Keratinocyte (primary cell): Measurements from ENCODE around the gene ZNF407. TPM values are rescaled to one million over a fixed set of nuclear protein-coding genes. Genes with fewer than 3 reads are reported as not detected.

ENCODE experiments used
- DNase-seq: peaks from one replicate; pipeline ENCODE4 v3.0.0-alpha.2; 2011; ENCODE audit warnings: low read depth, missing footprints, low spot score
- FAIRE-seq: peaks from 2 replicates; lab custom pipeline; 2011; peaks lifted over from hg19 to GRCh38; lab: Jason Lieb, UNC
- H2AFZ ChIP-seq: 2 replicates; pipeline ENCODE4 v1.6.0; 2012; ENCODE audit warnings: low read length, control low read depth, inconsistent platforms; ENCODE audit not compliant: control insufficient read depth
- H3K27ac ChIP-seq: 2 replicates; pipeline ENCODE4 v1.5.1; 2011; ENCODE audit warnings: low read length; ENCODE audit not compliant: control insufficient read depth, insufficient read depth
- H3K27me3 ChIP-seq: 3 replicates; pipeline ENCODE4 v1.6.0; 2011; ENCODE audit warnings: low read length; ENCODE audit not compliant: control insufficient read depth, insufficient read depth; ENCODE audit errors: extremely low read depth
- H3K36me3 ChIP-seq, 2 experiments: 2 replicates in 1 of 2; 3 replicates in 1 of 2; pipeline ENCODE4 v1.5.1; 2011; ENCODE audit warnings: low read length in 2 of 2, mild to moderate bottlenecking in 1 of 2; ENCODE audit not compliant: control insufficient read depth in 2 of 2, insufficient read depth in 2 of 2; ENCODE audit errors: extremely low read depth in 1 of 2
- H3K4me1 ChIP-seq: 3 replicates; pipeline ENCODE4 v1.5.1; 2011; ENCODE audit warnings: low read length; ENCODE audit not compliant: control insufficient read depth, insufficient read depth; ENCODE audit errors: extremely low read depth
- H3K4me2 ChIP-seq: 3 replicates; pipeline ENCODE4 v1.6.0; 2011; ENCODE audit warnings: low read depth, low read length; ENCODE audit not compliant: control insufficient read depth, insufficient read depth; ENCODE audit errors: extremely low read depth
- H3K4me3 ChIP-seq, 3 experiments: fragments of 200-600 bp in 1 of 3; sonication (generic) in 1 of 3; 2 replicates in 2 of 3; 3 replicates in 1 of 3; pipeline ENCODE4 v1.5.1; 2011 to 2016; ENCODE audit warnings: low read length in 3 of 3, mild to moderate bottlenecking in 3 of 3, control low read depth in 2 of 3, inconsistent platforms in 1 of 3, low read depth in 1 of 3, mixed read lengths in 1 of 3, mixed run types in 1 of 3, moderate library complexity in 1 of 3; ENCODE audit not compliant: control insufficient read depth in 2 of 3, insufficient read depth in 2 of 3; ENCODE audit errors: extremely low read depth in 1 of 3
- H3K79me2 ChIP-seq: 2 replicates; pipeline ENCODE4 v1.6.0; 2012; ENCODE audit warnings: low read length; ENCODE audit not compliant: control insufficient read depth, insufficient read depth
- H3K9ac ChIP-seq: 3 replicates; pipeline ENCODE4 v1.6.0; 2011; ENCODE audit warnings: low read length; ENCODE audit not compliant: control insufficient read depth, insufficient read depth; ENCODE audit errors: extremely low read depth
- H3K9me1 ChIP-seq: 3 replicates; pipeline ENCODE4 v1.6.0; 2011; ENCODE audit warnings: low read length; ENCODE audit not compliant: control insufficient read depth, insufficient read depth; ENCODE audit errors: extremely low read depth
- H3K9me3 ChIP-seq: 2 replicates; pipeline ENCODE4 v1.5.1; 2012; ENCODE audit warnings: low read depth, low read length; ENCODE audit not compliant: control insufficient read depth
- H4K20me1 ChIP-seq: 3 replicates; pipeline ENCODE4 v1.6.0; 2011; ENCODE audit warnings: low read length; ENCODE audit not compliant: control insufficient read depth, insufficient read depth; ENCODE audit errors: extremely low read depth
- EZH2 ChIP-seq: IDR thresholded peaks from one replicate; pipeline ENCODE4 v1.6.1; 2012; ENCODE audit warnings: inconsistent platforms, mild to moderate bottlenecking, low read length, moderate library complexity
- dilution Hi-C: fragments of 300-500 bp; cut with MboI; formaldehyde crosslinking; loops from one replicate; pipeline ENCODE4 v1.7.0; 2020; ENCODE audit warnings: low sequenced_read_pairs; ENCODE audit not compliant: extremely low pct_ligation_motif_present
- polyA plus RNA-seq, 5 experiments: library from polyadenylated mRNA; depleted of rRNA in 3 of 5; stranded (reverse) in 3 of 5; stranded (forward) in 1 of 5; unstranded in 1 of 5; fragments of >200 nt; gene quantifications; 1 replicate in 1 of 5; 2 replicates in 3 of 5; 3 replicates in 1 of 5; pipeline versions ENCODE4 v1.2.1 to v1.2.3, GENCODE V29; 2011 to 2012; ENCODE audit warnings: missing spikeins in 2 of 5, low read depth in 1 of 5, low replicate concordance in 1 of 5
- TF ChIP-seq, protein P1 (sequence below), 3 experiments: IDR thresholded peaks in 1 of 3; conservative IDR thresholded peaks in 1 of 3; optimal IDR thresholded peaks in 1 of 3; 2 replicates in 2 of 3; 3 replicates in 1 of 3; pipeline versions ENCODE3 to v1.5.1; 2011; ENCODE audit warnings: low read length in 3 of 3, mild to moderate bottlenecking in 3 of 3, moderate library complexity in 2 of 3, control low read depth in 1 of 3, inconsistent platforms in 1 of 3; ENCODE audit not compliant: insufficient read depth in 2 of 3; ENCODE audit errors: extremely low read depth in 1 of 3

ZNF407 gene
- polyA plus RNA-seq, 1 donor (not counting 4 experiments of a cell fraction or from before 2014, with no cell fraction given): 3.8 TPM

DNA sequence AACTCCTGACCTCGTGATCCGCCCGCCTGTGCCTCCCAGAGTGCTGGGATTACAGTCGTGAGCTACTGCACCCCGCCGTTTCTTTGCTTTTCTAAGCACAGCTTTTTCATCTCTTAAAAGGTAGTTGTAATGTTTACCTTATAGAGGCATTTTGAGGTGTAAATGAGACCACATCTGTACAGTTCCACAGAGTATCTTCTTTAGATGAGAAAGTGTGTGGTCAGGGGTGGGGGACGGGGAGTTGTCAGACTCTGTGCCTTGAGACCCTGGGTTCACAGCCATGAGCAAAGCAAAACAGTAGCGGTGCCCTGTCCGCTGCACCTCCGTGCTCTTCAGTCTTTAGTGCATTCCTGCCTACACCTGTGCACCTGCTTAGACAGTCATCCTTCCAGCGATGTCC, 251.6 kb downstream of the ZNF407 start:
- TF ChIP-seq, protein P1, sequence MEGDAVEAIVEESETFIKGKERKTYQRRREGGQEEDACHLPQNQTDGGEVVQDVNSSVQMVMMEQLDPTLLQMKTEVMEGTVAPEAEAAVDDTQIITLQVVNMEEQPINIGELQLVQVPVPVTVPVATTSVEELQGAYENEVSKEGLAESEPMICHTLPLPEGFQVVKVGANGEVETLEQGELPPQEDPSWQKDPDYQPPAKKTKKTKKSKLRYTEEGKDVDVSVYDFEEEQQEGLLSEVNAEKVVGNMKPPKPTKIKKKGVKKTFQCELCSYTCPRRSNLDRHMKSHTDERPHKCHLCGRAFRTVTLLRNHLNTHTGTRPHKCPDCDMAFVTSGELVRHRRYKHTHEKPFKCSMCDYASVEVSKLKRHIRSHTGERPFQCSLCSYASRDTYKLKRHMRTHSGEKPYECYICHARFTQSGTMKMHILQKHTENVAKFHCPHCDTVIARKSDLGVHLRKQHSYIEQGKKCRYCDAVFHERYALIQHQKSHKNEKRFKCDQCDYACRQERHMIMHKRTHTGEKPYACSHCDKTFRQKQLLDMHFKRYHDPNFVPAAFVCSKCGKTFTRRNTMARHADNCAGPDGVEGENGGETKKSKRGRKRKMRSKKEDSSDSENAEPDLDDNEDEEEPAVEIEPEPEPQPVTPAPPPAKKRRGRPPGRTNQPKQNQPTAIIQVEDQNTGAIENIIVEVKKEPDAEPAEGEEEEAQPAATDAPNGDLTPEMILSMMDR (optimal IDR thresholded peaks at IDR 0.05 in 1 of 3, IDR thresholded peaks at IDR 0.05 in 1 of 3, conservative IDR thresholded peaks at IDR 0.05 in 1 of 3; ENCODE audit: extremely low read depth in 1 of 3, insufficient read depth in 2 of 3, low read length in 3 of 3): no peak
- TF ChIP-seq EZH2: no peak
- Histone ChIP-seq H4K20me1 (no peaks in the 10 kb centered on the region), H3K9me3 (no peaks in the 10 kb centered on the region), H3K27me3 (no peaks in the 10 kb centered on the region), H3K4me2 (no peak overlapping the region), H3K9ac (no peak overlapping the region), H3K9me1 (no peaks in the 10 kb centered on the region), H3K4me1 (no peaks in the 10 kb centered on the region), H3K36me3 (no peaks in the 10 kb centered on the region), H3K27ac (no peak overlapping the region), H2AFZ (no peak overlapping the region), H3K79me2 (no peaks in the 10 kb centered on the region), H3K4me3 (no peak overlapping the region)
- dilution Hi-C loops: no loop called here
- FAIRE-seq (no peak), DNase-seq (no peak)

DNA sequence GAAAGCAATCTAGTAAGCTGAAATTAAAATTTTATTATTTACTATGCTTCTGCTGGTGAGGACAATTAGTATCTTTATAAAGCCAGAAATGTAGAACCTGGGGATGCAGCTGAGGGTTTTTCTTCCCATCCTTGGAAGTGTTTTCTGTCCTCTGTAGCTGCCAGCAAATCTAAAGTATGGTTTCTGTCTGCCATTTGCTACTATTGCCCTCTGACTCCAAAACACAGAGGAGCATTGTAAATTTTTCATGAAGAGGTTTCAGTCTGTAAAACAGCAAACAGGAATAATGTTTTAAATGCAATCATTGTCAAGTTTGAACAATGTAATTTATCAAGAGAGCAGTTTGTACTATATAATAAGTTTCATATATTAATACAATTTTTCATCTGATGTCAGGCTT, 258.8 kb downstream of the ZNF407 start:
- no peak for TF ChIP-seq EZH2
- TF ChIP-seq, protein P1 (optimal IDR thresholded peaks at IDR 0.05 in 1 of 3, IDR thresholded peaks at IDR 0.05 in 1 of 3, conservative IDR thresholded peaks at IDR 0.05 in 1 of 3; ENCODE audit: extremely low read depth in 1 of 3, insufficient read depth in 2 of 3, low read length in 3 of 3): no peak
- H3K4me2 ChIP-seq: no peak overlapping the region
- no peaks in the 10 kb centered on the region for H3K36me3 ChIP-seq
- H3K9me3 ChIP-seq: no peaks in the 10 kb centered on the region
- H3K9me1 ChIP-seq: no peaks in the 10 kb centered on the region
- FAIRE-seq (no peak), DNase-seq (no peak)
- H3K4me3 ChIP-seq: no peak overlapping the region
- H3K27ac ChIP-seq: no peak overlapping the region
- no peaks in the 10 kb centered on the region for H4K20me1 ChIP-seq
- no peaks in the 10 kb centered on the region for H3K27me3 ChIP-seq
- dilution Hi-C loops: no loop called here
- no peak overlapping the region for H2AFZ ChIP-seq
- H3K79me2 ChIP-seq: no peaks in the 10 kb centered on the region
- no peak overlapping the region for H3K9ac ChIP-seq
- H3K4me1 ChIP-seq: no peaks in the 10 kb centered on the region
